HL-60/S4 (cell line): ENCODE results near the gene CD200R1L.

Experiments used
- in situ Hi-C: fragments of 300-500 bp; cut with MboI; formaldehyde crosslinking; loops from 2 replicates; pipeline ENCODE4 v1.14.3; 2022; ENCODE audit warnings: low sequenced_read_pairs

The CD200R1L gene

GRCh38 chr3:112793326-112794081, 53.2 kb downstream of the CD200R1L start:
- in situ Hi-C loops = no loop called here

- in situ Hi-C loops = no loop called here
Observed at GRCh38 chr3:112791736-112792135, 54.9 kb downstream of the CD200R1L start.

- in situ Hi-C loops = no loop called here
Observed at GRCh38 chr3:112789787-112790186, 56.9 kb downstream of the CD200R1L start.

- in situ Hi-C loops = no loop called here
Observed at GRCh38 chr3:112786881-112787579, 59.6 kb downstream of the CD200R1L start.

DNA sequence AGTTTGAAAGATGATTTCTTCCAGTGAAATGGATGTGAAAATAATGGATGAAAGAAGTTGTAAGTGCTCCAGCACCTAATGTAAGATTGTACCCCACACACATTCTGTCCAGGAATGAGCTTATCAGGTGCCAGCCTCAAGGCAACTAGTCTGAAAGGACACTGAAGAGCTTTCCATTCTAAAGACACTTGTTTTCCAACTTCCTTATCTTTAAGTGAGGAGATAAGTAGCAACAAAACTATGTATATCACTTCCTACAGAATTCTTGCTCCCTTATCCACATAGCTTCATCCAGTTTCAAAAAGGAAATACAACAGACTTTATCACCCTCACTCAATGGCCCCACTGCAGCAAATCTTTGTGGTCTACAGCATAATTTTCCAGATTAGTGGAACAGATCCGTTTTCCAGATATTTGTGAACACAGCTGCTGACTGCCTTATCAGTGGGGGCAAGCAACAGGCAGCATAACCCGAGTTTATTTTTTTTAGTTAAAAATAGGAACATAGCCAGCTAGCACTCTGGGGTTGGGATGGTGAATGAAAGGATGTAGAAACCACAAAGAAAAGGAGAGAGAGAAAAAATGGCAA, 60.6 kb downstream of the CD200R1L start:
- in situ Hi-C loops = no loop called here

- in situ Hi-C loops = no loop called here
Observed at GRCh38 chr3:112785321-112786001, 61.2 kb downstream of the CD200R1L start.

- in situ Hi-C loops = no loop called here
Observed at GRCh38 chr3:112782491-112782890, 64.2 kb downstream of the CD200R1L start.

- in situ Hi-C loops = no loop called here
Observed at GRCh38 chr3:112781599-112781998, 65.1 kb downstream of the CD200R1L start.

DNA sequence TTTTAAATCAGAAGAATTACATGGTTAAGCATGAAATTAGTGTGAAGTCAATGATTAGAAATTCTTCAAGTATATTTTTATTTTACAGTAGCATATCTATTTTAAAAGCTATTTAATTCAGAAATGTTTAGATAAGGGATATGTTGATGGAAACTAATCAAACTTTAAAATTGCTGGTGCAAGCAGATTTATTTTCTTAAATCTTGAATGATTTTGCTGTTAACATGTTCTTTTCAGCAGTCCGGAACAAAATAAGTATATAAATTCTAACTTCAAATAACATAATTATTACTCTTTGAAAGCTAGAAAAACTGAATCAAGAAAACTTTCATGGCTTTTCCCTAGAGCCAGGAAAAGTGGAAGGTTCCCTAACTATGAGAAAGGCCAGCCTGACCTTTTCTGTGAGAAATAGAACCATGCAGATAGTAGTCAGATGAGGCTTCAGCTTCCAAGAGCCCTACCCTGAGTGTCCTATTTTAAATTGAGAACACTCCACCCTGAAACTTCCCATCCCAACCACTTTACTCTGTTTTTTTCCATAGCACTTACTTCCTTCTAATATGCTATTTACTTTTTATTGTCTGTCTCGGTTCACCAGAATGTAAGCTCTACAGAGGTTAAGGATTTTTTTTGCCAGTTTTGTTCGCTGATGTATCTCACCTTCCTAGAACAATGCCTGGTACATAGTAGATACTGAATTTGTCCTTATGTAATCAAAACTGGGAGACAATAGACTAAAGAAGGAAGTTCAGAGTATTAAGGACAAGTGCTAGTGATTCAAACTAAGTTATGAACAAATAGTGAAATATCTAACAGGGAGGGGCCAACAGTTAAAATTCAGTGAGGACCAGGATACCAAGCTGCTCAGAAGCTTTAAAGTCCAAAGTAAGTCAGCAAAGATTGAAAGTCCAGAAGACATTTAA, 66.8 kb downstream of the CD200R1L start:
- in situ Hi-C loops = no loop called here

- in situ Hi-C loops = no loop called here
Observed at GRCh38 chr3:112779011-112779410, 67.7 kb downstream of the CD200R1L start.

GRCh38 chr3:112778353-112778948, 68.2 kb downstream of the CD200R1L start:
- in situ Hi-C loops = no loop called here

- in situ Hi-C loops = no loop called here
Observed at GRCh38 chr3:112777811-112778210, 68.9 kb downstream of the CD200R1L start.

DNA sequence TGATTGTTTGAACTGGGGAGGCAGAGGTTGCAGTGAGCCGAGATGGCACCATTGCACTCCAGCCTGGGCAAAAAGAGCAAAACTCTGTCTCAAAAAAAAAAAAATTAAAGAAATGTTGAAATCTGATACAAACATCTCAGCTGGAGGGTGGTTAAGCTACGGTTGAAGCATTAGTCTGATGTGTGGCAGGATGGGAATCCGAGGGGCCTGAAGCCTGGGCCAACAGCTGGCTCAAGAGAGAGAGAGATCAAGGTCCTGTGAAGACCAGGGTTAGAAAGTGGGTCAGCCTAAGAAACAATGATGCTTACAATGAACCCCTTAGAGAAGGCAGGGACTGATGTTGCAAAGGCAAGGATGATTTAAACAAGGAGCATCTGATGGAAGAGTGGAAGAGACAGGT, 69.8 kb downstream of the CD200R1L start:
- in situ Hi-C loops = no loop called here

- in situ Hi-C loops = no loop called here
Observed at GRCh38 chr3:112776000-112776399, 70.7 kb downstream of the CD200R1L start.

DNA sequence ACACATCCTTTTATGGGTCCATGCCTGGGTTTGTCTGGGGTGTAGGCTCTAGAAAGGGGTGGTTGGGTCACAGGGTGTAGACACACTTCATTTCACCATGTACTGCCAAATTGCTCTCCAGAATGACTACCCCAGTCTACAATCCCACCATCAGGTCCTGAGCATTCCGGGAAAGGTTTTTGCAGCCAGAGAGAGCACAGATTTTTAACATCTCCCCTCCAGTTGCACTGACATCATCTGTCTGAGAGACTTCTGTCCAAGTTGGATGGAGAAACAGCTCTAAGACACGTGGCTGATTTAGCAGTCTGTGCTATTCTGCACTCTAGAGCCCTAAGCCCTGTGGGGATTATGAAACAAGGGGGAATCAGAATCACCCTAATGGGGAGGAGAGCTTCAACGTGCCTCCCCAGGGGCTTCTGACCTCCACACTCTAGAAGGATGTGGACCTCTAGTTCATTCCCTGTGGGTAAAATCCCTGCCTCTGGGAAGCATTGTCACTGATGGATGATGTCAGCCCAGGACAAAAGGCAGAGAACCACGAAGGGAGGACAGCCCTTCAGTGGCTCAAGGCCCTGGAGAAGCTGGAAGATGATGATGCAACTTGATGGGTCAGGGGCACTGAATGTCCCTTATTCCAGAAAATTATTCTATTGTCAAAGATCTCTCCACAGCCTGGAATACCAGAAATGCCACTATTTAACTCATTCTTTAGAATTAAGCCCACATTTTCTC, 71.5 kb downstream of the CD200R1L start:
- in situ Hi-C loops = no loop called here

DNA sequence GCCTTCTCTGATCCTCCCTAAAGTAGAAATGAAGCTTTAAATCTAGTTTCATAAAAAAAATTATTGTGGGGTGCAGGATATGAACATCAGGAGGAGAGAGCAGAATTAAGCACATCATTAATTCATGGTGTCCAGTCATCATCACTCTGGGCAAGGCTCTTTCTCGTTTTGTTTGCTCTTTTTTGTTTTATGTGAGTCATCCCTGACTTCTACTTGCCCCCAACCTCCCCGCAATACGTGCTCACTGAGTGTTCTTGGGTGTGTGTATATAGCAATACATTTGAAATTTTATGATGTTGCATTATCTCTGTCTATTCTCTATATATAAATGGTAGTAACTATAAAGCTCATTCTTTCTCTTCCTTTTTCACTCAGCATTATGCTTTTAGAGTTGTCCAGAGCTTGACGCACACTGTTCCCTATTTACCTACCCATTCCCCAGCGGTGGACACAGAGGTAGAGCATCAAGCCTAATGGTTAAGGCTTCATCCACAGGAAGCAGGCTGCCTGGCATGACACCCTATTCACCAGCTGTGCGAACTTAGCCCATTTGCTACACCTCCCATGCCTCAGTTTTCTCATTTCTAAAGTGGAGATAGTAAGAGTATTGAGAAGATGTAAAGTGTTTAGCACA, 72.3 kb downstream of the CD200R1L start:
- in situ Hi-C loops = no loop called here

GRCh38 chr3:112773864-112774263, 72.8 kb downstream of the CD200R1L start:
- in situ Hi-C loops = no loop called here

DNA sequence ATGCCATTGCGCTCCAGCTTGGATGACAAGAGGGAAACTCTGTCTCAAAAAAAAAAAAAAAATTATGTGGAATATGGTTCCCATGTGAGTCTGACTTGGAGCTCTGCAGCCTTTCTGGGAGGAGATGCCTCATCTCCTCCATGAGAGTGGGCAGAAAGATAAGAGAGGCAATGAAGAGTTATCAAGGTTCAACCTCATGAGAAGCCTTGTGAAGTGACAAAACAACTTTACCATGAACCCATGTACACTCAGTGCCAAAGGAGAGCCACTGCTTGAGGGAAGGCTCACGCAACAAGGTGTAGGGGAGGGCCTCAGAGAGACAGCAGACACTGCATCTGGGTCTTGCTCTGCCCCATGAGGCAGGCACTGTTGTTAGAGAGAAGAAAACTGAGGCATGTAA, 75.7 kb downstream of the CD200R1L start:
- in situ Hi-C loops = no loop called here
